ENCODE data around the gene KLK7. TPM values are rescaled to one million over a fixed set of nuclear protein-coding genes. Genes with fewer than 3 reads are reported as not detected.

The KLK7 gene
- total and polyA plus RNA-seq, 10 of the 15 experiments (the other 5 are each of a cell fraction or from before 2014, with no cell fraction given) = not detected

DNA sequence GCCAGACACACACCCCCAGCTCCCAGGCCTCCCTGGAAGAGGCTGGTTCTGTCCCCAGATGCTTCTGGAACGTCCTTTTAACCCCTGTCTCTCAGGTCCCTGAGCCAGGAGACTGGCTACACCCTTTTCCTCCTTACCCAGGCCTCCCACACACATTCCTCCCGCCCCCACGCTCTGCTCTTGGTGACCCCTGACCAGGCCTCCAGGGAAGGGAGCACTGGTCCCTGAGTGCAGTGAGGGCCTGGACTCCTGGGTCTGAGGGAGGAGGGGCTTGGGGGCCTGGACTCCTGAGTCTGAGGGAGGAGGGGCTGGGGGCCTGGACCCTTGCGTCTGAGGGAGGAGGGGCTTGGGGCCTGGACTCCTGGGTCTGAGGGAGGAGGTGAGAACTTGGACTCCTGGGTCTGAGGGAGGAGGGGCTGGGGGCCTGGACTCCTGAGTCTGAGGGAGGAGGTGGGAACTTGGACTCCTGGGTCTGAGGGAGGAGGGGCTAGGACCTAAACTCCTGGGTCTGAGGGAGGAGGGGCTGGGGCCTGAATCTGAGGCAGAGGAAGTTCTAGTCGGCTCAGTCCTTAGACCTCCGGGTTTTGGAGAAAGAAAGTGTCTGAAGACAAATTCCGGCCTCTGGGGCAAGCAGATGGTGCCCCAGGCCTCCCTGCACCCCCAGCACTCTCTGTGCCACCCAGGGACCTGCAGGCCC, 14.9 kb downstream of the KLK7 start:
- BruUV-seq (replicated peaks) = no TSS peak
- SMC1A ChIA-PET (ENCODE audit: uncharacterized antibody, unreplicated experiment) = no interaction called here
- Histone ChIP-seq H3K9me3 (replicated peaks; ENCODE audit: control insufficient read depth, insufficient read depth, low read length) (no peaks in the 10 kb centered on the region), H2AFZ (ENCODE audit: control insufficient read depth, low read depth, low read length) (no peak overlapping the region), H3K9ac (ENCODE audit: control insufficient read depth, insufficient read depth, low read length) (no peak overlapping the region), H3K4me2 (ENCODE audit: control insufficient read depth, insufficient read depth) (no peak overlapping the region), H3K79me2 (ENCODE audit: control insufficient read depth, insufficient read depth, low read length) (no peaks in the 10 kb centered on the region), H3K4me3 (no peak overlapping the region), H3K27ac (ENCODE audit: control insufficient read depth, insufficient read depth) (no peak overlapping the region), H4K20me1 (ENCODE audit: control insufficient read depth, insufficient read depth) (no peaks in the 10 kb centered on the region), H3K4me1 (ENCODE audit: control insufficient read depth, insufficient read depth, low read length) (no peaks in the 10 kb centered on the region), H3K36me3 (ENCODE audit: control insufficient read depth in 2 of 2, insufficient read depth in 2 of 2, low read length in 1 of 2) (no peaks in the 10 kb centered on the region), H3K27me3 (replicated peaks in 1 of 2; ENCODE audit: control insufficient read depth in 2 of 2, insufficient read depth in 2 of 2, low read length in 1 of 2) (peaks cover 2% of the 10 kb centered on the region in 2 experiments; a peak in 3 of 4 replicates)
- DNase-seq (ENCODE audit: low read depth, low spot score) (no peak), ATAC-seq (no peak), FAIRE-seq (no peak)
- CTCF ChIA-PET = no interaction called here
- RAD21 ChIA-PET (ENCODE audit: unreplicated experiment) = no interaction called here
- intact Hi-C loops (cut with micrococcal nuclease; ENCODE audit: unreplicated experiment) (no loop called here), in situ Hi-C loops (cut with MboI) (no loop called here)
- 21% methylated on average over 6 of the region's 7 CpGs for WGBS (ENCODE audit: insufficient coverage, insufficient replicate concordance, low lambda C conversion rate, missing lambda C conversion rate)
- POLR2A ChIA-PET = no interaction called here
- TF ChIP-seq, protein P1, sequence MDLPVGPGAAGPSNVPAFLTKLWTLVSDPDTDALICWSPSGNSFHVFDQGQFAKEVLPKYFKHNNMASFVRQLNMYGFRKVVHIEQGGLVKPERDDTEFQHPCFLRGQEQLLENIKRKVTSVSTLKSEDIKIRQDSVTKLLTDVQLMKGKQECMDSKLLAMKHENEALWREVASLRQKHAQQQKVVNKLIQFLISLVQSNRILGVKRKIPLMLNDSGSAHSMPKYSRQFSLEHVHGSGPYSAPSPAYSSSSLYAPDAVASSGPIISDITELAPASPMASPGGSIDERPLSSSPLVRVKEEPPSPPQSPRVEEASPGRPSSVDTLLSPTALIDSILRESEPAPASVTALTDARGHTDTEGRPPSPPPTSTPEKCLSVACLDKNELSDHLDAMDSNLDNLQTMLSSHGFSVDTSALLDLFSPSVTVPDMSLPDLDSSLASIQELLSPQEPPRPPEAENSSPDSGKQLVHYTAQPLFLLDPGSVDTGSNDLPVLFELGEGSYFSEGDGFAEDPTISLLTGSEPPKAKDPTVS (IDR thresholded peaks at IDR 0.05; ENCODE audit: low read depth, low read length) = no peak
- TF ChIP-seq, protein P2, sequence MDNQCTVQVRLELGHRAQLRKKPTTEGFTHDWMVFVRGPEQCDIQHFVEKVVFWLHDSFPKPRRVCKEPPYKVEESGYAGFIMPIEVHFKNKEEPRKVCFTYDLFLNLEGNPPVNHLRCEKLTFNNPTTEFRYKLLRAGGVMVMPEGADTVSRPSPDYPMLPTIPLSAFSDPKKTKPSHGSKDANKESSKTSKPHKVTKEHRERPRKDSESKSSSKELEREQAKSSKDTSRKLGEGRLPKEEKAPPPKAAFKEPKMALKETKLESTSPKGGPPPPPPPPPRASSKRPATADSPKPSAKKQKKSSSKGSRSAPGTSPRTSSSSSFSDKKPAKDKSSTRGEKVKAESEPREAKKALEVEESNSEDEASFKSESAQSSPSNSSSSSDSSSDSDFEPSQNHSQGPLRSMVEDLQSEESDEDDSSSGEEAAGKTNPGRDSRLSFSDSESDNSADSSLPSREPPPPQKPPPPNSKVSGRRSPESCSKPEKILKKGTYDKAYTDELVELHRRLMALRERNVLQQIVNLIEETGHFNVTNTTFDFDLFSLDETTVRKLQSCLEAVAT (IDR thresholded peaks at IDR 0.05) = no peak
- TF ChIP-seq ZNF24 (IDR thresholded peaks at IDR 0.05) (no peak), JUND (IDR thresholded peaks at IDR 0.05; ENCODE audit: low read depth, low read length) (no peak), BCL11A (IDR thresholded peaks at IDR 0.05; ENCODE audit: low read depth, low read length) (no peak), SMC3 (IDR thresholded peaks at IDR 0.05; ENCODE audit: borderline replicate concordance, low read length) (no peak), GATAD2B (conservative IDR thresholded peaks at IDR 0.05; ENCODE audit: low read depth) (no peak), ETV6 (conservative IDR thresholded peaks at IDR 0.05 in 1 of 2, IDR thresholded peaks at IDR 0.05 in 1 of 2; ENCODE audit: borderline replicate concordance in 1 of 2, low read depth in 1 of 2) (no peak), ASH2L (IDR thresholded peaks at IDR 0.05; ENCODE audit: borderline replicate concordance, low read depth) (no peak), NFYB (IDR thresholded peaks at IDR 0.05; ENCODE audit: insufficient read depth, low read depth, low read length) (no peak), MYC (IDR thresholded peaks at IDR 0.05; ENCODE audit: insufficient read depth, insufficient read length, insufficient replicate concordance, low read length, severe bottlenecking) (no peak), SMARCA5 (IDR thresholded peaks at IDR 0.05) (no peak)
- TF ChIP-seq, protein P3, sequence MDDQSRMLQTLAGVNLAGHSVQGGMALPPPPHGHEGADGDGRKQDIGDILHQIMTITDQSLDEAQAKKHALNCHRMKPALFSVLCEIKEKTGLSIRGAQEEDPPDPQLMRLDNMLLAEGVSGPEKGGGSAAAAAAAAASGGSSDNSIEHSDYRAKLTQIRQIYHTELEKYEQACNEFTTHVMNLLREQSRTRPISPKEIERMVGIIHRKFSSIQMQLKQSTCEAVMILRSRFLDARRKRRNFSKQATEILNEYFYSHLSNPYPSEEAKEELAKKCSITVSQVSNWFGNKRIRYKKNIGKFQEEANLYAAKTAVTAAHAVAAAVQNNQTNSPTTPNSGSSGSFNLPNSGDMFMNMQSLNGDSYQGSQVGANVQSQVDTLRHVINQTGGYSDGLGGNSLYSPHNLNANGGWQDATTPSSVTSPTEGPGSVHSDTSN (IDR thresholded peaks at IDR 0.05; ENCODE audit: insufficient replicate concordance, low read depth, low read length) = no peak
- TF ChIP-seq, protein P4, sequence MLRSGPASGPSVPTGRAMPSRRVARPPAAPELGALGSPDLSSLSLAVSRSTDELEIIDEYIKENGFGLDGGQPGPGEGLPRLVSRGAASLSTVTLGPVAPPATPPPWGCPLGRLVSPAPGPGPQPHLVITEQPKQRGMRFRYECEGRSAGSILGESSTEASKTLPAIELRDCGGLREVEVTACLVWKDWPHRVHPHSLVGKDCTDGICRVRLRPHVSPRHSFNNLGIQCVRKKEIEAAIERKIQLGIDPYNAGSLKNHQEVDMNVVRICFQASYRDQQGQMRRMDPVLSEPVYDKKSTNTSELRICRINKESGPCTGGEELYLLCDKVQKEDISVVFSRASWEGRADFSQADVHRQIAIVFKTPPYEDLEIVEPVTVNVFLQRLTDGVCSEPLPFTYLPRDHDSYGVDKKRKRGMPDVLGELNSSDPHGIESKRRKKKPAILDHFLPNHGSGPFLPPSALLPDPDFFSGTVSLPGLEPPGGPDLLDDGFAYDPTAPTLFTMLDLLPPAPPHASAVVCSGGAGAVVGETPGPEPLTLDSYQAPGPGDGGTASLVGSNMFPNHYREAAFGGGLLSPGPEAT (IDR thresholded peaks at IDR 0.05; ENCODE audit: low read depth) = no peak
- TF ChIP-seq, protein P5, sequence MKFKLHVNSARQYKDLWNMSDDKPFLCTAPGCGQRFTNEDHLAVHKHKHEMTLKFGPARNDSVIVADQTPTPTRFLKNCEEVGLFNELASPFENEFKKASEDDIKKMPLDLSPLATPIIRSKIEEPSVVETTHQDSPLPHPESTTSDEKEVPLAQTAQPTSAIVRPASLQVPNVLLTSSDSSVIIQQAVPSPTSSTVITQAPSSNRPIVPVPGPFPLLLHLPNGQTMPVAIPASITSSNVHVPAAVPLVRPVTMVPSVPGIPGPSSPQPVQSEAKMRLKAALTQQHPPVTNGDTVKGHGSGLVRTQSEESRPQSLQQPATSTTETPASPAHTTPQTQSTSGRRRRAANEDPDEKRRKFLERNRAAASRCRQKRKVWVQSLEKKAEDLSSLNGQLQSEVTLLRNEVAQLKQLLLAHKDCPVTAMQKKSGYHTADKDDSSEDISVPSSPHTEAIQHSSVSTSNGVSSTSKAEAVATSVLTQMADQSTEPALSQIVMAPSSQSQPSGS (IDR thresholded peaks at IDR 0.05; ENCODE audit: low read length) = no peak
